Measurements from ENCODE around the gene EFCAB13.

- no peak for TF ChIP-seq CTCF (IDR thresholded peaks at IDR 0.05)
- no peak for TF ChIP-seq POLR2A (IDR thresholded peaks at IDR 0.05)
These were observed 19.6 kb upstream of the EFCAB13 start for GRCh38 chr17:47304186-47304585.

All from right lobe of liver (tissue), 4 donors.